Endothelial cell of umbilical vein (primary cell): ENCODE measurements around the gene PGR. TPM values are rescaled to one million over a fixed set of nuclear protein-coding genes. Genes with fewer than 3 reads are reported as not detected.

ENCODE experiments used
- BruUV-seq: library from RNA; stranded (reverse); fragments of 400-500 nt; replicated peaks from 2 replicates; lab custom pipeline; 2021; lab: Mats Ljungman, UMichigan
- CTCF ChIA-PET: fragments of 300-600, 350-600 bp; sonication (Branson Sonifier 250); formaldehyde crosslinking; loops from one replicate; lab custom pipeline; 2021; ENCODE audit warnings: antibody characterized with exemption, inconsistent platforms; lab: Charles Lee
- POLR2A ChIA-PET: fragments of 300-600, 350-600 bp; sonication (Branson Sonifier 250); formaldehyde crosslinking; loops from one replicate; lab custom pipeline; 2021; ENCODE audit warnings: antibody characterized with exemption, inconsistent platforms; lab: Charles Lee
- DNase-seq: peaks from one replicate; pipeline ENCODE4 v3.0.0-alpha.2; 2011; ENCODE audit warnings: low read depth, low spot score
- FAIRE-seq: peaks from 2 replicates; lab custom pipeline; 2011; peaks lifted over from hg19 to GRCh38; lab: Jason Lieb, UNC
- H2AFZ ChIP-seq: 2 replicates; pipeline ENCODE4 v1.6.0; 2012; ENCODE audit warnings: low read depth, low read length, control low read depth, inconsistent platforms
- H3K27ac ChIP-seq: 2 replicates; pipeline ENCODE4 v1.5.1; 2011; ENCODE audit warnings: low read depth, mild to moderate bottlenecking, control low read depth, low read length, moderate library complexity; ENCODE audit not compliant: insufficient read depth
- H3K27me3 ChIP-seq, 2 experiments: 2 replicates each; pipeline versions ENCODE4 v1.6.0 to v1.6.1; 2011; ENCODE audit warnings: low read length in 2 of 2, mixed read lengths in 1 of 2; ENCODE audit not compliant: control insufficient read depth in 2 of 2, insufficient read depth in 2 of 2
- H3K36me3 ChIP-seq, 2 experiments: 2 replicates in 1 of 2; 3 replicates in 1 of 2; pipeline ENCODE4 v1.5.1; 2011; ENCODE audit warnings: low read length in 2 of 2, mild to moderate bottlenecking in 1 of 2, moderate library complexity in 1 of 2; ENCODE audit not compliant: control insufficient read depth in 2 of 2, insufficient read depth in 2 of 2; ENCODE audit errors: extremely low read depth in 1 of 2
- H3K4me1 ChIP-seq: 3 replicates; pipeline ENCODE4 v1.5.1; 2011; ENCODE audit warnings: mild to moderate bottlenecking, low read length; ENCODE audit not compliant: control insufficient read depth, insufficient read depth; ENCODE audit errors: extremely low read depth
- H3K4me2 ChIP-seq: 2 replicates; pipeline ENCODE4 v1.6.1; 2011; ENCODE audit warnings: low read length, control low read depth, mixed read lengths; ENCODE audit not compliant: insufficient read depth
- H3K4me3 ChIP-seq, 3 experiments: fragments of 200-600 bp in 1 of 3; sonication (generic), shearing (Covaris generic) in 1 of 3; replicated peaks in 1 of 3; 2 replicates each; pipeline ENCODE4 v1.5.1; 2011 to 2016; ENCODE audit warnings: control low read depth in 3 of 3, low read length in 3 of 3, mild to moderate bottlenecking in 2 of 3, inconsistent platforms in 1 of 3, low read depth in 1 of 3, moderate library complexity in 1 of 3; ENCODE audit not compliant: insufficient read depth in 1 of 3
- H3K79me2 ChIP-seq: 2 replicates; pipeline ENCODE4 v1.6.0; 2012; ENCODE audit warnings: low read length, inconsistent platforms; ENCODE audit not compliant: control insufficient read depth, insufficient read depth
- H3K9ac ChIP-seq: replicated peaks from 2 replicates; pipeline ENCODE3; 2011; ENCODE audit warnings: low read length, control low read depth; ENCODE audit not compliant: insufficient read depth; ENCODE audit errors: extremely low read depth
- H3K9me1 ChIP-seq: replicated peaks from 3 replicates; pipeline ENCODE4 v1.6.0; 2011; ENCODE audit warnings: mild to moderate bottlenecking, low read length; ENCODE audit not compliant: control insufficient read depth, insufficient read depth; ENCODE audit errors: extremely low read depth
- H3K9me3 ChIP-seq: replicated peaks from 2 replicates; pipeline ENCODE4 v1.5.1; 2012; ENCODE audit warnings: low read length, inconsistent platforms; ENCODE audit not compliant: control insufficient read depth, insufficient read depth
- H4K20me1 ChIP-seq: replicated peaks from 2 replicates; pipeline ENCODE3; 2011; ENCODE audit warnings: mild to moderate bottlenecking, low read length; ENCODE audit not compliant: control insufficient read depth, insufficient read depth; ENCODE audit errors: extremely low read depth
- EZH2 ChIP-seq: IDR thresholded peaks from 2 replicates; pipeline ENCODE4 v1.6.1; 2012; ENCODE audit warnings: borderline replicate concordance, low read depth, mild to moderate bottlenecking, moderate library complexity, low read length, inconsistent platforms; ENCODE audit not compliant: severe bottlenecking
- JUN ChIP-seq: IDR thresholded peaks from 2 replicates; pipeline ENCODE4 v1.6.1; 2011; ENCODE audit warnings: borderline replicate concordance, low read depth; ENCODE audit not compliant: insufficient read length, insufficient read depth
- MYC ChIP-seq: IDR thresholded peaks from one replicate; pipeline ENCODE4 v1.6.1; 2011; ENCODE audit warnings: mild to moderate bottlenecking, low read depth, low read length
- POLR2A ChIP-seq: IDR thresholded peaks from 2 replicates; pipeline ENCODE4 v1.6.1; 2012; ENCODE audit warnings: low read depth, mild to moderate bottlenecking, control low read depth, low read length
- dilution Hi-C: fragments of 300-500 bp; cut with MboI; formaldehyde crosslinking; loops from one replicate; pipeline ENCODE4 v1.15.0; 2019; ENCODE audit warnings: low sequenced_read_pairs; ENCODE audit not compliant: extremely low pct_ligation_motif_present
- intact Hi-C: fragments of 100-400 bp; cut with micrococcal nuclease; formaldehyde crosslinking; loops from one replicate; pipeline ENCODE4 v1.10.0; 2022
- polyA plus RNA-seq, 4 experiments: library from polyadenylated mRNA; depleted of rRNA in 3 of 4; stranded (reverse) in 3 of 4; unstranded in 1 of 4; fragments of >200 nt; gene quantifications; 2 replicates each; pipeline versions ENCODE4 v1.2.1 to v1.2.3, GENCODE V29; 2011 to 2012; ENCODE audit warnings: missing spikeins in 1 of 4
- total RNA-seq: library from RNA; stranded (reverse); gene quantifications from 2 replicates; pipeline ENCODE4 v1.2.3, GENCODE V29; 2021
- TF ChIP-seq, protein P1 (sequence below), 2 donors: IDR thresholded peaks; 1 replicate in 1 of 2; 2 replicates in 1 of 2; pipeline ENCODE4 v1.5.1; 2011; ENCODE audit warnings: low read length in 2 of 2, mild to moderate bottlenecking in 2 of 2, moderate library complexity in 2 of 2, control low read depth in 1 of 2, inconsistent platforms in 1 of 2, low read depth in 1 of 2; ENCODE audit not compliant: insufficient read depth in 1 of 2; ENCODE audit errors: extremely low read depth in 1 of 2

PGR gene
- total and polyA plus RNA-seq, 2 donors (not counting 3 experiments of a cell fraction or from before 2014, with no cell fraction given): not detected

DNA sequence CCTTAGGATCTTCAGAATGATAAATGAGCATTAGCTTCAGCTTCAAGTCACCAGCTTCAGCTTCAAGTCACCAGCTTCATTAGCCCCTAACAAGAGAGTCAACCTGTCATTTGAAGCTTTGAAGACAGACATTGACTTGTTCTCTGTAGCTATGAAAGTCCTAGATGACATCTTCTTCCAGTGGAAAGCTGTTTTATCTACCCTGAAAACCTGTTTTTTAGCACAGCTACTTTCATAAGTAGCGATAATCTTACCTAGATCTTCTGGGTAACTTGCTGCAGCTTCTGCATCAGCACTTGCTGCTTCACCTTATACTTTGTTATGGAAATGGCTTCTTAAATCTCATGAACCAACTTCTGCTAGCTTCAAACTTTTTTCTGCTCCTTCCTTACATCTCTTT, 85.7 kb downstream of the PGR start:
- Histone ChIP-seq H4K20me1 (no peaks in the 10 kb centered on the region), H2AFZ (no peak overlapping the region), H3K27me3 (no peaks in the 10 kb centered on the region), H3K4me1 (no peaks in the 10 kb centered on the region), H3K4me2 (no peak overlapping the region), H3K9me1 (no peaks in the 10 kb centered on the region), H3K27ac (no peak overlapping the region), H3K9me3 (no peaks in the 10 kb centered on the region), H3K36me3 (no peaks in the 10 kb centered on the region), H3K9ac (no peak overlapping the region), H3K4me3 (no peak overlapping the region), H3K79me2 (no peaks in the 10 kb centered on the region)
- no TSS peak for BruUV-seq
- CTCF ChIA-PET: no interaction called here
- intact Hi-C loops: loop anchor here (5.0 kb wide), 1 partner anchor 308 kb away; no protein-coding TSS in a partner anchor
- POLR2A ChIA-PET: no interaction called here
- TF ChIP-seq, protein P1, sequence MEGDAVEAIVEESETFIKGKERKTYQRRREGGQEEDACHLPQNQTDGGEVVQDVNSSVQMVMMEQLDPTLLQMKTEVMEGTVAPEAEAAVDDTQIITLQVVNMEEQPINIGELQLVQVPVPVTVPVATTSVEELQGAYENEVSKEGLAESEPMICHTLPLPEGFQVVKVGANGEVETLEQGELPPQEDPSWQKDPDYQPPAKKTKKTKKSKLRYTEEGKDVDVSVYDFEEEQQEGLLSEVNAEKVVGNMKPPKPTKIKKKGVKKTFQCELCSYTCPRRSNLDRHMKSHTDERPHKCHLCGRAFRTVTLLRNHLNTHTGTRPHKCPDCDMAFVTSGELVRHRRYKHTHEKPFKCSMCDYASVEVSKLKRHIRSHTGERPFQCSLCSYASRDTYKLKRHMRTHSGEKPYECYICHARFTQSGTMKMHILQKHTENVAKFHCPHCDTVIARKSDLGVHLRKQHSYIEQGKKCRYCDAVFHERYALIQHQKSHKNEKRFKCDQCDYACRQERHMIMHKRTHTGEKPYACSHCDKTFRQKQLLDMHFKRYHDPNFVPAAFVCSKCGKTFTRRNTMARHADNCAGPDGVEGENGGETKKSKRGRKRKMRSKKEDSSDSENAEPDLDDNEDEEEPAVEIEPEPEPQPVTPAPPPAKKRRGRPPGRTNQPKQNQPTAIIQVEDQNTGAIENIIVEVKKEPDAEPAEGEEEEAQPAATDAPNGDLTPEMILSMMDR (IDR thresholded peaks at IDR 0.05; ENCODE audit: extremely low read depth in 1 of 2, insufficient read depth in 1 of 2, low read depth in 1 of 2, low read length in 2 of 2): no peak
- TF ChIP-seq MYC: no peak
- TF ChIP-seq EZH2: no peak
- no peak for TF ChIP-seq JUN
- FAIRE-seq (no peak), DNase-seq (no peak)
- dilution Hi-C loops: no loop called here

DNA sequence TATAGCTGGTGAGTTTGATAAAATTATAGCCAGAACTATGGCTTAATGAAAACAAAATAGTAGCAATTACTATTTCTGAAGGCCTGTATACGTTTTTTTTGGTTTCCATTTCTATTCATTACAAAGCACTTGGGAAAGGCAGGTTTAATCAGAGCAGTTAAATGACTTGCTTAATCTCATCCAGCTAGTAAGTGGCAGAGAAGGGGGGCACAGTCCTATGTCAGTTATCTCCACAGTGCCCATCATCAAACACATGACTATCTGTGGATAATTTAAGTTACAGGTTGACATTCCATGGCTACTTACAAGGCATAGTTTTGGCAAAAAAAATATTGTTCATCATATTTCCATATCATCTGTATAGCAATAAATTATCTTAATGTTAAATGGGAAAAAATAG, 93.7 kb downstream of the PGR start:
- dilution Hi-C loops: no loop called here
- H2AFZ ChIP-seq: no peak overlapping the region
- H3K4me3 ChIP-seq: no peak overlapping the region
- TF ChIP-seq POLR2A: no peak
- TF ChIP-seq, protein P1 (IDR thresholded peaks at IDR 0.05; ENCODE audit: extremely low read depth in 1 of 2, insufficient read depth in 1 of 2, low read depth in 1 of 2, low read length in 2 of 2): no peak
- H3K9me1 ChIP-seq: no peaks in the 10 kb centered on the region
- intact Hi-C loops: no loop called here
- BruUV-seq: no TSS peak
- H4K20me1 ChIP-seq: no peaks in the 10 kb centered on the region
- no peak for DNase-seq
- no peaks in the 10 kb centered on the region for H3K9me3 ChIP-seq
- no peaks in the 10 kb centered on the region for H3K36me3 ChIP-seq
- ChIA-PET CTCF (no interaction called here), POLR2A (no interaction called here)
- no peak overlapping the region for H3K9ac ChIP-seq
- H3K4me2 ChIP-seq: no peak overlapping the region
- H3K27ac ChIP-seq: no peak overlapping the region
- H3K4me1 ChIP-seq: no peaks in the 10 kb centered on the region
- FAIRE-seq: no peak
- no peaks in the 10 kb centered on the region for H3K79me2 ChIP-seq
- no peaks in the 10 kb centered on the region for H3K27me3 ChIP-seq
